ENCODE data around the gene CFAP100.

Gene CFAP100

DNA sequence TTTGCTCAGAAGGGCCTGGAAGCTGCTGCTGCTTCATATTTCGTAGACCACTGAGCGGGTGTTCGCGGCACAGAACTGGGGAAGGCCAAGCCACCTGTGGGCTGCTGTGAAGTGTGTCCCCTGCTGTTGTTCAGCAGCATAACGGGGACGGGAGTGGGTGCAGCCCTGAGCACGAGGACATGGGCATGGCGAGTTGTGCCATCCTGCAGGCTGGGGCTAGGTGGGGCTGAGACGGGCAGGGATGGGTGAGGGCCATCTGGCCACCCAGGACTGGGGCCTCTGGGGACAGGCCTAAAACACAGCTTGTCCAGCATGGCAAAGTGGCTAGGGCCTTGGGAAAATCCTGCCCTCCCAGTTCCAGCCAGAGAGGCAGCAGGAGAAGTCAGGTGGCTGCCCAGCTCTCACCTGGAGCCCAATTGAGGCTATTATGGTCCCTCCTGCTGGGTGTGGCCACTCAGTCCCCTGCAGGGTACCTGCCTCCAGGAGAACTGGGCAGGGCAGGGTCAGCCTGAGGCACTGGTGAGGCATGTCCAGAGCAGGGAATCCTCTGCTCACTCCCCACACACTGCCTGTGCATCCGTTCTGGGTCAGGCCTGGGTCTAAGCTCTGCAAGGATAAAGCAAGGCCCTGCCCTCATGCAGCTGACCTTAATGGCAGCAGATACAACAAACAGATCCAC is 29.5 kb downstream of the CFAP100 start:
- DNase-seq = no peak

DNA sequence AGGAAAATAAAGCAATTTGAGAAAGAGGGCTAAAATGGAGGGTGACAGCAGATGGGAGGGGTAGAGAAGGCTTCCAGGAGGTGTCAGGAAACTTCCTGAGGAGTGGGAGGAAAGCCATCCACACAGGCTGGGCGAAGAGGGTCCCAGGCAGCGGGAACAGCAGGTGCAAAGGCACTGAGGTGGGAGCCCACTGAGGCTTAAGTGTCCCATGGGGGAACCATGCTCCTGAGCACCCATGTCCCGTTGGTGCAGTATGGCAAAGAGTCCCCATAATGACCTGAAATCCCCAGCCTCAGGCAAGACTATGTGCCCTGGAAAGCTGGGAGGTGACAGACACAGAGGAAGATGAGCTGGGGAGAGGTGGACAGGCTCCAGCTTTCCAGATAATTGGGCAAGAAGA is 30.0 kb downstream of the CFAP100 start:
- DNase-seq = no peak

DNA sequence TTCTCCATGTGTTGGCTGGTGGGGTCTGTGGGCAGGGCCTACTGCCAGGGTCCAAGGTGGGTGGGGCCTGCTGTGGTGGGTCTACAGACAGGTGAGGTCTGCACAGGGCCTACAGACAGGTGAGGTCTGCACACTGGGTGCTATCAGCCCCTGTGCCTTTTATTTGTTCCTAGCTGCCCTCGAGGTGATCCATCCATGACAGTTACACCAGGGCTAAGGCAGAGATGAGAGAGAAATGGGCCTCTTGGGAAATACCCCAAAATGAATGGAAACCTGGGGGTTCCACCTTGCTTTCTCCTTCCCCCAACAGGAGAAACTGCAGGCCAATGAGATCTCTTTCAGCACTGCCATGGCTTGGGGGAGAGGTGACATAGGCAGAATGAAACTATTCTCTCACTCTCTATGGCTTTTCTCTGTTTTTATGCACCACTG is 36.4 kb downstream of the CFAP100 start:
- no peak for DNase-seq

DNA sequence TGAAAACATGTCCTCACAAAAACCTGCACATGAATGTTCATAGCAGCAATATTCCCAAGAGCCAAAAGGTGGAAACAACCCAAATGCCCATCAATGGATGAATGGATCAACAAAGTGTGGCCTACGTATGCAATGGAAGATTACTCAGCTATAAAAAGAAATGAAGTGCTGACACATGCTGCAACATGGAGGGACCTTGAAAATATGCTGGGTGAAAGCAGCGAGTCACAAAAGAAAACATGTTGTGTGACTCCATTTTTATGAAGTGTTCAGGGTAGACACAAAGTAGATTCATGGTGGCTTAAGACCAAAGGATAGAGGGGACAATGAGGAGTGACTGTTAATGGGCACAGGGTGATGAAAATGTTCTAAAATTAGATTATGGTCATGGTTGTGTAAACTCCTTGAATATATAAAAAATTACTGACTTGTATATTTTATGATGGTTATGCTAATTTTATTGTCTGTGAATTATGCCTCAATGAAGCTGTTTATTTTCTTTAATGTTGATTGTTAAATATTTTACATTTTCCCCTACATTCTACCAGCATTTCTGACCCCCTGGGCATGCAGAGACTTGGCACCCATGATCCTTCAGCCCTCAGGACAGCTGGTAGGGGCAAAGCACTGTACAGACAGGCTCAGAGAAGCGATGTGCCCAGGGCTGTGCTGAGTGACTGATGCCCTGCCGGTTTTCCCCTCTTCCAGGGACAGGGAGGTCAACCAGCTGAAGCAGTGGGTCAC is 37.8 kb downstream of the CFAP100 start:
- DNase-seq = no peak

DNA sequence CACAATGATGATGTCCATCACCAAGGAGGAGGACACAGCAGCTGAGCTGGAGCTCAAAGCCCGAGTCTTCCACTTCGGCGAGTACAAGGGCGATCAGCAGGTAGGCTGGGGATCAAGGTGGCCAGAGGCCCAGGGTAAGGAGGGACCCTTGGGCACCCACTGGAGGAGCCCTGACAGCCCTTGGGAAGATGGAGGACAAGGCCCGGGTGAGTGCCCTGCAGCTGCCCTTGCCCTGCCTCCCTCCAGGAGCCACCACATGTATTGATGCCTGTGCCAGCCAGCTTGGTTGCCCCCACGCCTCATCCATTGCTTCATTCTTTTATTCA is 38.4 kb downstream of the CFAP100 start:
- DNase-seq = no peak

DNA sequence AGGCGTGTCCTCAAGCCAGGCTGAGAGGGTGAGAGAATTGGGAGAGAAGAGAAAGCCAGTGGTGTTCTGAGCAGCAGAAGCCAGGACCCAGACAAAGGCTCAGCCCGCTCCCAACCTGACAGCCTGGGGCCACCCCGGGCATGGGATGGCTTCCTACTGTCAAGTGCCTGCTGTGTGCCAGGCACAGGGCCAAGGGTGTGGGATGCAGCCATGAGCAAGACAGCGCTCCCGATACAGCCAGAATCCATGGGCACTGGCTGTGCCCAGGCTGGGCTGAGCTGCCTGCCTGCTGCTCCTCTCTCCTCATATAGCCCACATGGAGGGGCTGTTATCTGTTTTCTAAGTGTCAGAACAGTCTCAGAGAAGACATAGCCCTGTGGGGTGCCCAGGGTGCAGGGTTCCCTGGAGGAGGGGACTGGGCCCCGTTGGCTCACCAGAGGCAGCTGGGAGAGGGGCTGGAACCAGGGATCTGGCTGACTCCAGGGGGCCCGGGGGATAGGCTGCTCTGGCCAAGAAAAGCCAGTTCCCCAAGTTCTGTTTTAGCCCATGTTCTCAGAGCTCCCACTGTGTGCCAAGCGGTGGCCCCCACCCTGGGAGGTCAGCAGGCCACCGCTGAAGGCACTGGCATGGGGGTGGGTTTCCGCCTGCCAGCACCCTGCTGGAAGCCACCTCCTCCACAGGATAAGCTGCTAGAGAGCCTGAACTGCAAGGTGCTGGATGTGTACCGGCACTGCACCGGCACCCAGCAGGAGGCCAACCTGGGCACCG is 39.0 kb downstream of the CFAP100 start:
- DNase-seq = no peak

DNA sequence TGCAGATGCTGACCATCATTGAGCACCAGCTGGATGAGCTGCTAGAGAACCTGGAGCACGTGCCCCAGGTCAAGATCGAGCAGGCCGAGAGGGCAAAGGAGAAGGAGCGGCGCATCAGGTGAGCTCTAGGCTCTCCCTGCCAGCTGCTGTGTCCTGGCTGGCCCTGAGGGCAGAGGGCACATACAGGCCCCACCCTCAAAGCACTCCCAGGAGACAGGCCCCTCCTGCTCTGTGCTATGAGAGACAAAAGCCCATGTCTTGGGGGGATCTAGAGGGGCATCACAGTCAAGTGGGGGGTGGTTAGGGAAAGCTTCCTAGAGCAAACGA is 39.5 kb downstream of the CFAP100 start:
- DNase-seq = no peak

DNA sequence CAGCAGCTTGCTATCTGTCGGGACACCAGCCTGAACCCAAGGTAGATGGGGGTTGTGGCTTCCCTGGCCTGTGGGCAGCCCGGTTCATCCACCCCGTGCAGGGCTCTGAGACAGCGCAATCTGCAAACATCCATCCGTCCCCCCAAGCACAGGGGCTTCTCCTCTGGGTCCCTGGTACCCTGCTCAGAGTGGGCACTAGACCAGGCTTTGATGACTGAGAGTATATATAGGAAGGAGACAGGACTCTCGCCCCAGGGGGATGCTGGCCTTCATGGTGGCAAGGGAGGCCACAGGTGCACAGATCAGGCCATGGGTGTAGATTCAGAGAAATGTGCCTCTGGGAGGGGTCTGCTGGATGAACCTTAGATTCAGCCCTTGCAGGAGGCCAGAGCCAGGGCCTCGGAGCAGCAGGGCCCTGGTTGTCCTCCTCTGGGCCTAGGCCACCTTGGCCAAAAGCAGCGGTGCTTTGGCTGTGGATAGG is 40.3 kb downstream of the CFAP100 start:
- no peak for DNase-seq

DNA sequence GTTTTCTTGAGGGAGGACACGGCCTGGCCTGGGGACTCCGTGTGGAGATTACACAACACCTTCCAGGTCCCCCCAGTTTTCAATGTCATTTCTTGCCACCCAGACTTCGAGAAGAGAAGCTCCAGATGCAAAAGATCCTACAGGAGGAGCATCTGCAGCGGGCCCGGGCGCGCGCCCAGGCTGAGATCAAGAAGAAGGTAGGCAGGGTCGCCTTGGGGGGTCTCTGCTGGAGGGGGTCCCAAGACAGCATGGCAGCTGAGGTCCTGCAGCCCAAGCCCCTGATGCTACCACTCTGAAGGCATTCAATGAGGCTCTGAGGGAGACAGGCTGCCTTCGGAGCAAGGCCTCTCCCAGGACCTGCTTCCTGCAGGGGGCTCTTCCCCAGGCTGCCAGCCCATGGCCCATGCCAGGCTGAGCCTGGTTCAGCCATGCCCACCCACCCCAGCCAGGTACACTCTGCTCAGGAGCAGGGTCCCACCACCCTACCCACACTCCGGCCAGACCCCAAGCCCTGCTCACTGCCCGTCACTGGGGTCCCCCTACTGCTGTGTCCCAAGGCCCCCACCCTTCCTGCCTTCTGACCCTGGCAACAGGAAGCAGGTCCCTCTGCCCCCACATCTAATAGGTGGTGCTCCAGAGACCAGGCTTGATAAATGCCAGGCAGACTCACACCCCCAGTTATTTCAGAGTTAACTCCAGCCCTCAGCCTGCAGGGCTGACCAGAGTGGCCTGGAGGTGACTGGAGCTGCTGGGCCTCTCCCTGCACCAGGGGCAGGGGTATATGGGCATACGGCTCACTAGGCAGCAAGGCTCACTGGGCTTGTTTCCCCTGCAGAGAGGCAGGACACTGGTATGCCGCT is 41.0 kb downstream of the CFAP100 start:
- DNase-seq = no peak

DNA sequence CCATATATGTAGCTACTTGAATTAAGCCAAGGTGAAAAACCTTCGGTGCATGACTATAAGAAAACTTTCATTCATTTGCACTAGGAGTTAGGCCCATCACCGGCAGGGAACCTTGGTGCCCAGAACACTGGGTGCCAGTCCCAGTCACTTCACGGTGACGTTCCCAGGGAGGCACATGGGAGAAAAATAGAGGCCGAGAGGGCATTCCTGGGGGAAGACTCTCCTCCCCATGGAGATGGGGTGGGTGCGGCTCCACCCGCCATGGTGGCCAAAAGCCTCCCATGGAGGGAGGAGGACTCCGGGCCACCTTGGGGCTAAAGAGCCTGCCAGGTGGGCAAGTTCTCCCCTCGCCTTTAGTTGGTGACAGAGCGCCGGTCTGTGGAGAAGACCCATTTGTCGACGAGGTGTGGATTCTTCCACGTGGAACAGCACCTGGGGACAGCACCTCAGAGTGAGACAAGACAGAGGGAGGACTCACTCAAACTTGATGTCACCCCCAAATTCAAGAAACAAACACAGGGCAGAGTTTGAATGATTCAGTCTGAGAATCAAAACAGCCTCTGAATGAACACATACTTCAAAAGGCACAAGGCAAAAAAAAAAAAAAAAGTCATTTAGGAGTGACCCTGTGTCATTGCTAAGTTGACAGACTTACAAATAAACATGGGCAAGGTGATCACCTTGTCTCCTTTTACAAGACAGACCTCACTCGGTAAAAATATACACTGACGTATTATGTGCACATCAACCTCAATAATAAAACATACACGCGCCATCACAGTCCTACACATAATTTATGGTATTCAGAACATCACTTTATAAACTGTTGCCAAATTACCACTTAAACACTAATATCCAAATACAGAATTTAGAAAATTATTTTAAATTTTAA is 42.4 kb downstream of the CFAP100 start:
- no peak for DNase-seq

DNA sequence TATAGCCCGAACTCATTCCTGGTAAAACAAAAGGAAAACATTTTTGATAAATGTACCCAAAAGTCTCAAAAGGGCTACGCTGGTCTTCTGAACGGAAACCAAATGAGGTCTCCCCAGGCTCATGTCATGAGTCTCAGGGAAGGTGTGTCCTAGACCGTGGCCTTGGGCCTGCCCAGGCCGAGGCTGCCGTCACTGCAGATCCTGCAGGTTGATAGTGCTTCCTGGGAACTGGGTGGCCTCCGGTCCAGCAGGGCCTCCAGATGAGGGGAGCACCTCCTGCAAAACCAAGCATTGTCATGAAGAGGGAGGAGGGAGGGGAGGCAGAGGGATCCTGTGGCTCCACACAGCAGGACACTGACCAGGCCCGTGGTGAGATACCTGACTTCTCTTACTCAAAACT is 43.5 kb downstream of the CFAP100 start:
- DNase-seq = no peak

DNA sequence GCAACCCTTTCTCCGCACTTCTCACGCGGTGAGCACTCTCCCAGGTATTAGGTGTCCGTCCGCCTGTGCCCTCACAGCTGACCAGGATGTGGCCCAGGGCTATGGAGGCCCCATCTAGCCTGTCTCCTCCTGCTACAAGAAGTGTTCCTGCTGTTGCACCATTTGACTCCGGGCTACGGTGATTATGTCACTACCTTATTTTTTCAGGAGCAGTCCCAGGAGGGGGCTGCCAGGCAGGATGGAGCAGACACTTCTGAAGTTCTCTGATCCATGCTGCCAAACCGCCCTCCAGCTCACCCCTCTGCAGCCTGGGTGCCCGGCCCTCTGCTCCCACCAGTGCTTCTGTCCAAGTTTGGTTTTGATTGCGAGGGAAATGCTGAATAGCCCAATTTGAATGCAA is 44.0 kb downstream of the CFAP100 start:
- no peak for DNase-seq

DNA sequence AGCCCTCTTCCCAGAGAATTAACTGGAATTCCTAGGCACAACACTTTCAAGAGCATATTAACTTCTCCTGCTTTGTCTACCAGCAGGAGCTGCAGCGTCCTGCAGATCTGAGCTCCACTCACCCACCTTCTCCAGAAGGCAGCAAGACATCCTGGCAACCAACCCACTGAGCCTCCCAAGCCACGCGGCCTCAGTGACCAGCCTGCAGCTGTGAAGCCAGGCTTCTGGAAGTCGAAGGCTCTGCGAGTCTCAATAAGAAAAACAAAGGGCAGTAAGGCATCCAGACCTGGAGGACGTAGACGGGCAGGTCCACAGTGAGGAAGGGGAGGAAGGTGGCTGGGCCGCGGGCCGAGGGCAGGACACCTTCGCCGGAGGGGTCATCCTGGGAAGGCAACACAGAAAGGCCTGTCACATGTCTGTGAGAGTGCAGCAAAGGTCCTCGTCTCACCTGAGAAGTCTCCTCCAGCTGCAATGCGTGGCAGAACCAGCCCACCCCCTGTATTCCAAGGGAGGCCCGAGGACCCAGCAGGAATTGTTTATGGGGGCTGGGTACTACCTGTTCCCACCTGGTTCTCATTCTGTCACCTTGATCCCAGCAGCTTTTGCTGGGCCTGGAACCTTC is 44.7 kb downstream of the CFAP100 start:
- no peak for DNase-seq

DNA sequence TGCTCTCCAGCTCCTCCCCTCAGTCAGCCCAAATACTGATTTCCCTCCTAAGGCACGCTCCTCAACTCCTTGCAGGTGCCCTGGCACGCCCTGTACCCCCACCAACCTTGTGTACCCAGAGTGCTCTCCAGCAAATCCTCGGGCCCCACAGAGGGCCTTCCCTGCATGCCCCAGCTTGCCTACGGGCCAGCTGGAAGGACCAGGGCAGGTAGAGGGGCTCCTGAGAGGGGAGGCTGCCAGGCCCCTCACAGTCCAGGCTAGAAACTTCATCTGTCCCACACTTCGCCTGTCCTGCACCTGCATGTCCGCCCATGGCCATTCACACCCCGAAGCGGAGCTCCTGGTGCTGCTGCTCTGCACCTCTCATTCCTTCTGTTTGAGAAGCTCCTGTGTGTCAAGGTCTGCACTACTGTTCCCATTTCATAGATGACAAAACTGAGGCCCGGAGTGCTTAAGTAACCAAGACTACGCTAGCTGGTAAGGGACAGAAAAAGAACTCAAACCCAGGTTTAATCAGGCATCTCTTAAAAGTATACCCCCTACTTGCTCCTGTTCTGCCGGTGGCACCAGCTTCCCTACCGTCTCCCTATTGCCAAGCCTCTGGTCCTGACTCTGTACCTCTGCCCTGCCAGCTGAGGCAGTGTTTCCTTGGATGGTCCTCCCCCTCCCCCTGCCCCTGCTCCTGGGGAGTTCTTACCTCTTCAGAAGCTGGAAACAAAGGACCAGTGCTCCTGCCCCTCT is 45.4 kb downstream of the CFAP100 start:
- no peak for DNase-seq

DNA sequence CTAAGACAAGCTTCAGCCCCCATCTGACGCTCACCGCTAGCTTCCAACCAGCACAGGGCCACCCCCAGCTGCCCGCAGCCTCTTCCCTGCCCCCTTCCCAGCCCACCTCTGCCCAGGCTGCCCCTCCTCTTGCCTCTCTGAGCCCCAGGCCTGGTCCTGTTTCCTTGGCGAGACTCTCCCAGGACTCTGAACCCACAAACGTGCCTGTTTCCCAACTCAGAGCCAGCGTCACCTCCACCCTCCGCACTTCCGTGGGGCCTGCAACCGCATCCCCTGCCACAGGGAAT is 45.9 kb downstream of the CFAP100 start:
- DNase-seq = no peak

DNA sequence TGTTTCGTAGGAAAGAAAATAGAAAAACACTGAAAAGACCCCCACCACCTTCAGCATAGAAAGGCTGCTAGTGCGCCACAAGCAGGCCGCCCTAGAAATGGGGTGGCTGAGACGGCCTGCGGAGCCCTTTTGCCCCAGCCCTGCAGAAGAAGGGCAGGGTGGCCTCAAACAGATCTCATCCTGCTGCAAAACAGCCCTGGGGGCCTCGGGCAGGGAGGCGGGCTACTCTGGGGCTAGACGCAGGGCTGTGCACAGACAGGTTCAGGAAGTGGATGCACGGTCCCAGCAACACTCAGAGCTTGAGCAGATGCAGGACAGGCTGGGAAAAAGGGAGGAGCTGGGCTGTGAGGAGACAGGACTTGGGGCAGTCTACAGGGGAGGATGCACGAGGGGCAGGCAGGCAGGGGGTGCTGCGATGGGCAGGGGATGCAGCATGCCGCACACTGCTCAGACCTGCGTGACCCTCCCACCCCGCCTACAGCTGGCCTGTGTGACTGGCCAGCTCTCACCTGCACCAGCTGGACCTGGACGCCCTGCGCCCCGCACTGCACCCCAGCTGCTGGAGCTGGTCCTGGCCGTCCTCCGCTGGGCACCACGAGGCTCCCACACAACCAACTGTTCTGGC is 46.7 kb downstream of the CFAP100 start:
- DNase-seq = no peak

DNA sequence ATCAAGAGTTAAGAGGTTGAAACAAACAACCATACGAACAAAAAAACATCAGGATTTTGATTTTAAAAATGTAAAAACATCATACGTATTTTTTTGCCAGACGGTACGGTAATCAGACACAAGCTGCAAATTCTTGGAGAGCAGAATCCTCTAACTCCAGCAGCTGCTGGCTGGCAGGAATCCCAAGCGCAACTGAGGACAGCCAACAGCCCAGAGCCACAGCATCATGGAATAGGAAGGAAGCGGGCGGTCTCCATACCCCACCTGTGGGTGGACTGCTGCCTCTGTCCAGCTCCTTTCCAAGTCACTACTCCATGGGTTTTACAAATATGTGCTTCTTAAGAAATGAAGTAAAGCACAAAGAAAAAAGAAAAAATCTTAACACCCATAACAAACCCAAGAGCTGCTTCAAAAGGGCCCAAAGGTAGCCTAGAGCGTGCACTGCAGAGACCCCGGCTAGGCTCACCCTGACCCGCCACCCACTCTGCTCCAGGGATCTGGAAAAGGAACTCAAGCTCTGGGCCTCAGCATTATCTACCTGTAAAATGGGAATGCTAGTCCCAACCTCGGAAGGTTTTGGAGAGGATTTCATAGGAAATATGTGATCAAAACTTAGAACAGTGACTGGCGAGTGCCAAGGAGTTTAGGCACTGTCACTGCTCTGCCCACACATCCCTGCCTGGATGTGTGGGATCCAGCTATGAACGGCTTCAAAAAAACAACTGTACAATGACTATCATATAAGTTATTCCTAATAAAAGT is 47.6 kb downstream of the CFAP100 start:
- DNase-seq = no peak

DNA sequence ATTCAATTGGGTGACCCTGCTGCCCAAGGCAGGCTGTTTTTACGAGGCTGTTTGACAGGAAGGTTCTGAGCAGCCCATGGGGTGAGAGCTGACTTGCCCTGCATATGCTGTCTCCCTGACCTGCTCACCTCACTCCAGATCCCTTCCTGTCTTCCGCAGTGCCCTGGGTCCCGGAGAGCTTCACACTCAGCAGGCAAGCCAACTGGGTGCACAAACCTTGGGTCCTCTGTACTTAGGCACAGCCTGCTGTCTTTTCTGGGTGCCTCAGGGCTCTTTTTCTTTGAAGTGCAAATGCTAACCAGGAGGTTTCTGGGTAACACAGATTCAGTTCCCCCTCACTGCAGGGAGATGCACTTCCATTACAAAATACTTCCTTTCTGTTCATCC is 48.1 kb downstream of the CFAP100 start:
- DNase-seq = no peak

DNA sequence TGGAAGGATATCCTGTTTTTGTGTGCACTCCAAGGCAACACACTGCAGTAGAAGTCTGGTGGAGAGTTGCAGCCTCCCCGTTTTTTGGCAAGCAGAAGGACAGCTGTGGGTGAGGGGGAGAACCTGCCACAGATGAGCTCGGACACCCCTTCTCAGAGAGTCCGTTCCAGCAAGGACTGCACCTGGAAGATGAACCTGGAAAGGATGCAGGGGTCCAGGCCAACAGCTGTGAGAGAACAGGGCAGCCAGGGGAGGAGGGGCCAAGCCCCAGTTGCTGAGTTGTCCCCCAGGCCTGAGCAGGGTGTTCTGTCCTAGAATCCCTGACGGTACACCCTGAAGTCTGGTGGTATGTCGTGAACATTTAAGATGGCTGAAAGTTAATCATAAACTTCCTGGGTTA is 50.8 kb downstream of the CFAP100 start:
- DNase-seq = no peak

DNA sequence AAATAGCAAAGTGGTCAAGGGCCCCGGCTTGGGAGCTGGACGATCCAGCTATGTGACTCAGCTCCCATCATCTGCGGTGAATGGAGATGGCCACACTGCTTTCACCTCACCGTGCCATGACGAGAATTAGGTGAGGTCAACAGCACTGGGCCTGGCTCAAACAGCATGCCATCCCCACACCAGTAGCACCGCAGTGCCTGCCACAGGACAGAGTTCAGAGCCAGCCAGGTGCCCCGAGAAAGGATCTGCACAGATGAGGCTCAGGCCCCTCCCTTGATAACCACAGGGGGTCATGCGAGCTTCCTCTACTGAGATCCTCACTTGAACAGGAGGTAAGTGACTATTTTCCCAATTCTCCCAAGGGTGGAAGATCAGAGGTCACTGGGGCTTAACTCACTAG is 51.6 kb downstream of the CFAP100 start:
- DNase-seq = no peak

Measured in kidney glomerular epithelial cell (primary cell).